ENCODE data around the gene CD247.

The CD247 gene

GRCh38 chr1:167456926-167457325 is 61.4 kb downstream of the CD247 start:
- TF ChIP-seq SUZ12 (IDR thresholded peaks at IDR 0.05; ENCODE audit: extremely low read depth, insufficient read depth, insufficient read length) (no peak), ZNF274 (IDR thresholded peaks at IDR 0.05; ENCODE audit: low read depth, low read length) (no peak), YY1 (IDR thresholded peaks at IDR 0.05; ENCODE audit: insufficient read depth, insufficient read length) (no peak)
- peaks cover 15% of the 10 kb centered on the region for H3K4me1 ChIP-seq (ENCODE audit: insufficient read depth, insufficient read length)
- no peak for DNase-seq (ENCODE audit: low read depth, low spot score)
- H3K36me3 ChIP-seq (ENCODE audit: insufficient read depth, insufficient read length, low read length): no peaks in the 10 kb centered on the region
- H3K4me3 ChIP-seq (ENCODE audit: insufficient read length, low read depth): no peak overlapping the region
- H3K27me3 ChIP-seq (ENCODE audit: insufficient read depth, insufficient read length): peaks cover 33% of the 10 kb centered on the region
- no peaks in the 10 kb centered on the region for H3K9me3 ChIP-seq (ENCODE audit: insufficient read depth, low read length)
- no peak overlapping the region for H3K9ac ChIP-seq (ENCODE audit: insufficient read length, low read depth)

GRCh38 chr1:167456524-167456923 is 61.8 kb downstream of the CD247 start:
- Histone ChIP-seq H3K27me3 (ENCODE audit: insufficient read depth, insufficient read length) (peaks cover 33% of the 10 kb centered on the region), H3K9me3 (ENCODE audit: insufficient read depth, low read length) (no peaks in the 10 kb centered on the region), H3K9ac (ENCODE audit: insufficient read length, low read depth) (no peak overlapping the region), H3K36me3 (ENCODE audit: insufficient read depth, insufficient read length, low read length) (no peaks in the 10 kb centered on the region), H3K4me3 (ENCODE audit: insufficient read length, low read depth) (no peak overlapping the region), H3K4me1 (ENCODE audit: insufficient read depth, insufficient read length) (peaks cover 15% of the 10 kb centered on the region)
- no peak for DNase-seq (ENCODE audit: low read depth, low spot score)
- TF ChIP-seq SUZ12 (IDR thresholded peaks at IDR 0.05; ENCODE audit: extremely low read depth, insufficient read depth, insufficient read length) (no peak), ZNF274 (IDR thresholded peaks at IDR 0.05; ENCODE audit: low read depth, low read length) (no peak), YY1 (IDR thresholded peaks at IDR 0.05; ENCODE audit: insufficient read depth, insufficient read length) (no peak)

- peak overlapping the region; percentile 92 for H3K9ac ChIP-seq (ENCODE audit: insufficient read length, low read depth)
- H3K27me3 ChIP-seq (ENCODE audit: insufficient read depth, insufficient read length): peaks cover 33% of the 10 kb centered on the region
- H3K9me3 ChIP-seq (ENCODE audit: insufficient read depth, low read length): no peaks in the 10 kb centered on the region
- H3K4me1 ChIP-seq (ENCODE audit: insufficient read depth, insufficient read length): peaks cover 13% of the 10 kb centered on the region
- H3K36me3 ChIP-seq (ENCODE audit: insufficient read depth, insufficient read length, low read length): no peaks in the 10 kb centered on the region
- DNase-seq (ENCODE audit: low read depth, low spot score): no peak
- TF ChIP-seq SUZ12 (IDR thresholded peaks at IDR 0.05; ENCODE audit: extremely low read depth, insufficient read depth, insufficient read length) (no peak), ZNF274 (IDR thresholded peaks at IDR 0.05; ENCODE audit: low read depth, low read length) (no peak), YY1 (IDR thresholded peaks at IDR 0.05; ENCODE audit: insufficient read depth, insufficient read length) (no peak)
- peak overlapping the region; percentile 81 for H3K4me3 ChIP-seq (ENCODE audit: insufficient read length, low read depth)
Measured at GRCh38 chr1:167455786-167456446, 62.4 kb downstream of the CD247 start.

- Histone ChIP-seq H3K36me3 (ENCODE audit: insufficient read depth, insufficient read length, low read length) (no peaks in the 10 kb centered on the region), H3K4me3 (ENCODE audit: insufficient read length, low read depth) (peak overlapping the region; percentile 81), H3K9me3 (ENCODE audit: insufficient read depth, low read length) (no peaks in the 10 kb centered on the region), H3K4me1 (ENCODE audit: insufficient read depth, insufficient read length) (peaks cover 10% of the 10 kb centered on the region), H3K9ac (ENCODE audit: insufficient read length, low read depth) (peak overlapping the region; percentile 92), H3K27me3 (ENCODE audit: insufficient read depth, insufficient read length) (peaks cover 33% of the 10 kb centered on the region)
- no peak for DNase-seq (ENCODE audit: low read depth, low spot score)
- TF ChIP-seq ZNF274 (IDR thresholded peaks at IDR 0.05; ENCODE audit: low read depth, low read length): no peak
- TF ChIP-seq YY1 (IDR thresholded peaks at IDR 0.05; ENCODE audit: insufficient read depth, insufficient read length): no peak
- TF ChIP-seq SUZ12 (IDR thresholded peaks at IDR 0.05; ENCODE audit: extremely low read depth, insufficient read depth, insufficient read length): no peak
Measured at GRCh38 chr1:167454894-167455785, 63.2 kb downstream of the CD247 start.

GRCh38 chr1:167454304-167454893 is 63.9 kb downstream of the CD247 start:
- Histone ChIP-seq H3K36me3 (ENCODE audit: insufficient read depth, insufficient read length, low read length) (no peaks in the 10 kb centered on the region), H3K4me3 (ENCODE audit: insufficient read length, low read depth) (peak overlapping the region; percentile 81), H3K4me1 (ENCODE audit: insufficient read depth, insufficient read length) (peaks cover 10% of the 10 kb centered on the region), H3K9me3 (ENCODE audit: insufficient read depth, low read length) (no peaks in the 10 kb centered on the region), H3K9ac (ENCODE audit: insufficient read length, low read depth) (peak overlapping the region; percentile 92), H3K27me3 (ENCODE audit: insufficient read depth, insufficient read length) (peaks cover 33% of the 10 kb centered on the region)
- TF ChIP-seq YY1 (IDR thresholded peaks at IDR 0.05; ENCODE audit: insufficient read depth, insufficient read length): no peak
- TF ChIP-seq SUZ12 (IDR thresholded peaks at IDR 0.05; ENCODE audit: extremely low read depth, insufficient read depth, insufficient read length): no peak
- no peak for DNase-seq (ENCODE audit: low read depth, low spot score)

GRCh38 chr1:167453123-167453522 is 65.2 kb downstream of the CD247 start:
- Histone ChIP-seq H3K9ac (ENCODE audit: insufficient read length, low read depth) (no peak overlapping the region), H3K9me3 (ENCODE audit: insufficient read depth, low read length) (no peaks in the 10 kb centered on the region), H3K36me3 (ENCODE audit: insufficient read depth, insufficient read length, low read length) (no peaks in the 10 kb centered on the region), H3K4me3 (ENCODE audit: insufficient read length, low read depth) (no peak overlapping the region), H3K4me1 (ENCODE audit: insufficient read depth, insufficient read length) (peaks cover 8% of the 10 kb centered on the region), H3K27me3 (ENCODE audit: insufficient read depth, insufficient read length) (peaks cover 33% of the 10 kb centered on the region)
- no peak for DNase-seq (ENCODE audit: low read depth, low spot score)
- TF ChIP-seq SUZ12 (IDR thresholded peaks at IDR 0.05; ENCODE audit: extremely low read depth, insufficient read depth, insufficient read length) (no peak), ZNF274 (IDR thresholded peaks at IDR 0.05; ENCODE audit: low read depth, low read length) (no peak), YY1 (IDR thresholded peaks at IDR 0.05; ENCODE audit: insufficient read depth, insufficient read length) (no peak)

GRCh38 chr1:167452483-167452882 is 65.8 kb downstream of the CD247 start:
- Histone ChIP-seq H3K9me3 (ENCODE audit: insufficient read depth, low read length) (no peaks in the 10 kb centered on the region), H3K36me3 (ENCODE audit: insufficient read depth, insufficient read length, low read length) (no peaks in the 10 kb centered on the region), H3K27me3 (ENCODE audit: insufficient read depth, insufficient read length) (peaks cover 33% of the 10 kb centered on the region), H3K9ac (ENCODE audit: insufficient read length, low read depth) (no peak overlapping the region), H3K4me3 (ENCODE audit: insufficient read length, low read depth) (no peak overlapping the region), H3K4me1 (ENCODE audit: insufficient read depth, insufficient read length) (peaks cover 5% of the 10 kb centered on the region)
- no peak for TF ChIP-seq YY1 (IDR thresholded peaks at IDR 0.05; ENCODE audit: insufficient read depth, insufficient read length)
- TF ChIP-seq ZNF274 (IDR thresholded peaks at IDR 0.05; ENCODE audit: low read depth, low read length): no peak
- TF ChIP-seq SUZ12 (IDR thresholded peaks at IDR 0.05; ENCODE audit: extremely low read depth, insufficient read depth, insufficient read length): no peak
- DNase-seq (ENCODE audit: low read depth, low spot score): no peak
